Ascending aorta (tissue), 2 donors: ENCODE data around the gene MAGEB3. TPM values are rescaled to one million over a fixed set of nuclear protein-coding genes. Genes with fewer than 3 reads are reported as not detected.

ENCODE experiments used
- DNase-seq, 2 donors: peaks; one replicate each; pipeline ENCODE4 v3.0.0-alpha.2; 2019; ENCODE audit warnings: low spot score in 2 of 2
- H3K27ac ChIP-seq, 2 donors: fragments of 200-600 bp; sonication (generic); one replicate each; pipeline ENCODE4 v1.5.1; 2016 to 2017; ENCODE audit warnings: mild to moderate bottlenecking in 1 of 2
- H3K27me3 ChIP-seq: fragments of 200-600 bp; sonication (generic); one replicate; pipeline ENCODE4 v1.5.1; 2017
- H3K36me3 ChIP-seq, 2 donors: fragments of 200-600 bp; sonication (generic); one replicate each; pipeline ENCODE4 v1.5.1; 2016
- H3K4me1 ChIP-seq, 2 donors: fragments of 200-600 bp; sonication (generic); one replicate each; pipeline ENCODE4 v1.5.1; 2016 to 2017; ENCODE audit warnings: mild to moderate bottlenecking in 1 of 2
- H3K4me3 ChIP-seq, 2 donors: fragments of 200-600 bp; sonication (generic); one replicate each; pipeline ENCODE4 v1.5.1; 2016 to 2017; ENCODE audit warnings: mild to moderate bottlenecking in 1 of 2
- H3K9me3 ChIP-seq, 2 donors: fragments of 200-600 bp; sonication (generic); one replicate each; pipeline ENCODE4 v1.5.1; 2016
- intact Hi-C: fragments of 100-400 bp; cut with DNase I; formaldehyde crosslinking; loops from one replicate; pipeline ENCODE4 v1.15.1; 2023
- total RNA-seq: library from RNA; depleted of rRNA; stranded (reverse); fragments of >200 nt; gene quantifications from one replicate; pipeline ENCODE4 v1.1.0, GENCODE V29; 2016
- TF ChIP-seq, protein P1 (sequence below), 3 experiments: fragments of 200-600 bp in 2 of 3; fragments of 450-650 bp in 1 of 3; sonication (generic) in 2 of 3; IDR thresholded peaks; one replicate each; pipeline ENCODE4 v1.5.1; 2016 to 2019; ENCODE audit warnings: antibody characterized with exemption in 3 of 3, mild to moderate bottlenecking in 1 of 3, moderate library complexity in 1 of 3

MAGEB3 gene
- total RNA-seq, 1 donor from 2014 or later = not detected

GRCh38 chrX:30228526-30228925 lies 1.9 kb upstream of the MAGEB3 start:
- no peaks in the 10 kb centered on the region for H3K9me3 ChIP-seq
- intact Hi-C loops = no loop called here
- no peaks in the 10 kb centered on the region for H3K36me3 ChIP-seq
- no peaks in the 10 kb centered on the region for H3K27me3 ChIP-seq
- TF ChIP-seq, protein P1, sequence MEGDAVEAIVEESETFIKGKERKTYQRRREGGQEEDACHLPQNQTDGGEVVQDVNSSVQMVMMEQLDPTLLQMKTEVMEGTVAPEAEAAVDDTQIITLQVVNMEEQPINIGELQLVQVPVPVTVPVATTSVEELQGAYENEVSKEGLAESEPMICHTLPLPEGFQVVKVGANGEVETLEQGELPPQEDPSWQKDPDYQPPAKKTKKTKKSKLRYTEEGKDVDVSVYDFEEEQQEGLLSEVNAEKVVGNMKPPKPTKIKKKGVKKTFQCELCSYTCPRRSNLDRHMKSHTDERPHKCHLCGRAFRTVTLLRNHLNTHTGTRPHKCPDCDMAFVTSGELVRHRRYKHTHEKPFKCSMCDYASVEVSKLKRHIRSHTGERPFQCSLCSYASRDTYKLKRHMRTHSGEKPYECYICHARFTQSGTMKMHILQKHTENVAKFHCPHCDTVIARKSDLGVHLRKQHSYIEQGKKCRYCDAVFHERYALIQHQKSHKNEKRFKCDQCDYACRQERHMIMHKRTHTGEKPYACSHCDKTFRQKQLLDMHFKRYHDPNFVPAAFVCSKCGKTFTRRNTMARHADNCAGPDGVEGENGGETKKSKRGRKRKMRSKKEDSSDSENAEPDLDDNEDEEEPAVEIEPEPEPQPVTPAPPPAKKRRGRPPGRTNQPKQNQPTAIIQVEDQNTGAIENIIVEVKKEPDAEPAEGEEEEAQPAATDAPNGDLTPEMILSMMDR (IDR thresholded peaks at IDR 0.05) = no peak
- no peaks in the 10 kb centered on the region for H3K4me1 ChIP-seq
- DNase-seq = no peak
- no peak overlapping the region for H3K4me3 ChIP-seq
- H3K27ac ChIP-seq = no peak overlapping the region

DNA sequence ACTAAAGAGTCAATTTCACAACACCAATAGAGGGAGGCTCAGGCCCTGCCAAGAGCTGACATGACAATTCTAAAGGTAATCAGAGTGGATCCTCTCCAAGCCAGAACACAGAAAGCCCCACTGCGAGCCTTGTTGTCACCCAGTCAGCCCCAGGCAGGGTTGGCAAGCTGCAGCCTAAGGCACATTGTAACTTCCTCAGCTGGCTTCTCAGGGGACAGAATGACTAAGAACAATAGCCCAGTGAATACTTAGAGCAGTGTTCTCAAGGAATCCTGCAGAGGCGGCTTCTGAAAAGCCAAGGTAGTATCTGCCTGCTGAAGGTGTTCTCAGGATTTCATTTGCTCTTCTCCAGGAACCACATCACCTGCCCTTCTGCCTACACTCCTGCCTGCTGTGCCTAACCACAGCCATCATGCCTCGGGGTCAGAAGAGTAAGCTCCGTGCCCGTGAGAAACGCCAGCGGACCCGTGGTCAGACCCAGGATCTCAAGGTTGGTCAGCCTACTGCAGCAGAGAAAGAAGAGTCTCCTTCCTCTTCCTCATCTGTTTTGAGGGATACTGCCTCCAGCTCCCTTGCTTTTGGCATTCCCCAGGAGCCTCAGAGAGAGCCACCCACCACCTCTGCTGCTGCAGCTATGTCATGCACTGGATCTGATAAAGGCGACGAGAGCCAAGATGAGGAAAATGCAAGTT lies 11.4 kb downstream of the MAGEB3 start, which contains the start of gene MAGEB4:
Gene MAGEB4, plus strand, starts transcription at position 277 of the 692 bp plus-strand sequence. Its CDS starts 136 bp downstream, at position 413.
- Histone ChIP-seq H3K4me3 (no peak within 1 kb of the TSS), H3K4me1 (no peaks in the 10 kb centered on the region), H3K27me3 (no peaks in the 10 kb centered on the region), H3K36me3 (no peaks in the 10 kb centered on the region), H3K9me3 (no peaks in the 10 kb centered on the region), H3K27ac (no peak within 1 kb of the TSS)
- intact Hi-C loops = no loop called here
- TF ChIP-seq, protein P1 (IDR thresholded peaks at IDR 0.05) = no peak
- DNase-seq = no peak

- TF ChIP-seq, protein P1 (IDR thresholded peaks at IDR 0.05) = no peak
- Histone ChIP-seq H3K27ac (no peak within 1 kb of the TSS), H3K27me3 (no peaks in the 10 kb centered on the region), H3K36me3 (no peaks in the 10 kb centered on the region), H3K4me3 (no peak within 1 kb of the TSS), H3K4me1 (no peaks in the 10 kb centered on the region), H3K9me3 (no peaks in the 10 kb centered on the region)
- intact Hi-C loops = no loop called here
- DNase-seq = no peak
Measured at GRCh38 chrX:30246769-30247489, 16.5 kb downstream of the MAGEB3 start, which contains the start of gene MAGEB1. TSS of gene MAGEB1 (plus strand) at chrX:30247146. CDS start at chrX:30250494, 3,348 bp downstream.

- no peaks in the 10 kb centered on the region for H3K36me3 ChIP-seq
- H3K27ac ChIP-seq = no peak overlapping the region
- no peaks in the 10 kb centered on the region for H3K4me1 ChIP-seq
- H3K27me3 ChIP-seq = no peaks in the 10 kb centered on the region
- intact Hi-C loops = no loop called here
- no peak overlapping the region for H3K4me3 ChIP-seq
- TF ChIP-seq, protein P1 (IDR thresholded peaks at IDR 0.05) = no peak
- H3K9me3 ChIP-seq = no peaks in the 10 kb centered on the region
- no peak for DNase-seq
Measured at GRCh38 chrX:30248854-30249253, 18.4 kb downstream of the MAGEB3 start.

- no peaks in the 10 kb centered on the region for H3K27me3 ChIP-seq
- H3K9me3 ChIP-seq = no peaks in the 10 kb centered on the region
- no peak overlapping the region for H3K27ac ChIP-seq
- H3K4me3 ChIP-seq = no peak overlapping the region
- no peaks in the 10 kb centered on the region for H3K36me3 ChIP-seq
- TF ChIP-seq, protein P1 (IDR thresholded peaks at IDR 0.05) = no peak
- no peaks in the 10 kb centered on the region for H3K4me1 ChIP-seq
- no peak for DNase-seq
- intact Hi-C loops = no loop called here
Measured at GRCh38 chrX:30253257-30253656, 22.8 kb downstream of the MAGEB3 start.
